IMR-90 (cell line): Measurements from ENCODE around the gene COPB1. TPM values are rescaled to one million over a fixed set of nuclear protein-coding genes. Genes with fewer than 3 reads are reported as not detected.

Experiments used
- ATAC-seq: fragments of 200-7000 bp; cut with Tn5 transposase; 2 replicates; pipeline ENCODE4 v1.9.1; 2020; ENCODE audit warnings: low read depth, mild to moderate bottlenecking, moderate library complexity
- BruUV-seq: library from RNA; stranded (reverse); fragments of 400-500 nt; replicated peaks from 2 replicates; lab custom pipeline; 2021; lab: Mats Ljungman, UMichigan
- CTCF ChIA-PET: fragments of 300-600 bp; formaldehyde crosslinking; extraction: SDS; loops from one replicate; lab custom pipeline; 2021; ENCODE audit warnings: antibody characterized with exemption; lab: Yijun Ruan, JAX
- POLR2A ChIA-PET: fragments of 300-600 bp; sonication (Branson Sonifier 250); formaldehyde crosslinking; loops from one replicate; lab custom pipeline; 2022; ENCODE audit warnings: antibody characterized with exemption; ENCODE audit not compliant: unreplicated experiment; lab: Charles Lee
- DNase-seq: peaks from one replicate; pipeline ENCODE4 v3.0.0; 2013
- H2AFZ ChIP-seq: replicated peaks from 2 replicates; pipeline ENCODE3; 2013; ENCODE audit warnings: low read length, mild to moderate bottlenecking; ENCODE audit not compliant: poor library complexity
- H2AK5ac ChIP-seq: 2 replicates; pipeline ENCODE4 v1.6.1; 2013; ENCODE audit warnings: low read depth, low read length, inconsistent platforms
- H2AK9ac ChIP-seq: replicated peaks from 2 replicates; pipeline ENCODE3; 2013; ENCODE audit warnings: mild to moderate bottlenecking, low read depth, low read length, moderate library complexity; ENCODE audit not compliant: poor library complexity
- H2BK120ac ChIP-seq: 2 replicates; pipeline ENCODE4 v1.6.1; 2013; ENCODE audit warnings: low read depth, low read length, inconsistent platforms
- H2BK15ac ChIP-seq: 3 replicates; pipeline ENCODE4 v1.6.1; 2013; ENCODE audit warnings: low read depth, low read length, inconsistent platforms
- H2BK20ac ChIP-seq: 2 replicates; pipeline ENCODE4 v1.6.1; 2013; ENCODE audit warnings: low read depth, mild to moderate bottlenecking, inconsistent platforms, low read length, moderate library complexity
- H2BK5ac ChIP-seq: 2 replicates; pipeline ENCODE4 v1.6.1; 2013; ENCODE audit warnings: mild to moderate bottlenecking, low read depth, low read length, inconsistent platforms; ENCODE audit not compliant: poor library complexity, severe bottlenecking
- H3K14ac ChIP-seq: replicated peaks from 2 replicates; pipeline ENCODE4 v1.6.1; 2013; ENCODE audit warnings: low read depth, low read length, inconsistent platforms
- H3K18ac ChIP-seq: 2 replicates; pipeline ENCODE4 v1.6.1; 2013; ENCODE audit warnings: low read depth, low read length, control low read depth
- H3K23ac ChIP-seq: 2 replicates; pipeline ENCODE4 v1.6.1; 2013; ENCODE audit warnings: low read depth, low read length, inconsistent platforms
- H3K27ac ChIP-seq: 2 replicates; pipeline ENCODE4 v1.5.1; 2013; ENCODE audit warnings: mild to moderate bottlenecking, control low read depth, low read length; ENCODE audit not compliant: insufficient read depth
- H3K27me3 ChIP-seq: 2 replicates; pipeline ENCODE4 v1.6.1; 2013; ENCODE audit warnings: low read length; ENCODE audit not compliant: control insufficient read depth, insufficient read depth
- H3K36me3 ChIP-seq: 2 replicates; pipeline ENCODE4 v1.6.1; 2013; ENCODE audit warnings: low read length, mixed read lengths; ENCODE audit not compliant: control insufficient read depth, insufficient read depth
- H3K4ac ChIP-seq: 2 replicates; pipeline ENCODE4 v1.6.1; 2013; ENCODE audit warnings: low read depth, low read length, inconsistent platforms
- H3K4me1 ChIP-seq: 2 replicates; pipeline ENCODE4 v1.6.1; 2013; ENCODE audit warnings: low read length, mixed read lengths; ENCODE audit not compliant: control insufficient read depth, insufficient read depth
- H3K4me2 ChIP-seq: 2 replicates; pipeline ENCODE4 v1.6.1; 2013; ENCODE audit warnings: low read depth, mild to moderate bottlenecking, control low read depth, low read length, moderate library complexity
- H3K4me3 ChIP-seq: 2 replicates; pipeline ENCODE4 v1.5.1; 2013; ENCODE audit warnings: low read depth, mild to moderate bottlenecking, control low read depth, low read length, moderate library complexity; ENCODE audit not compliant: insufficient read depth
- H3K56ac ChIP-seq: 2 replicates; pipeline ENCODE4 v1.6.1; 2013; ENCODE audit warnings: low read length, inconsistent platforms; ENCODE audit not compliant: insufficient read depth; ENCODE audit errors: extremely low read depth
- H3K79me1 ChIP-seq, 2 experiments: 2 replicates each; pipeline ENCODE4 v1.6.1; 2013; ENCODE audit warnings: low read length in 2 of 2, inconsistent platforms in 1 of 2, low read depth in 1 of 2
- H3K9ac ChIP-seq: 2 replicates; pipeline ENCODE4 v1.6.1; 2013; ENCODE audit warnings: low read depth, low read length, control low read depth
- H3K9me1 ChIP-seq: 2 replicates; pipeline ENCODE4 v1.6.1; 2013; ENCODE audit warnings: low read length, inconsistent platforms; ENCODE audit not compliant: insufficient read depth
- H3K9me3 ChIP-seq: 2 replicates; pipeline ENCODE4 v1.6.1; 2013; ENCODE audit warnings: low read length; ENCODE audit not compliant: control insufficient read depth, insufficient read depth
- H4K20me1 ChIP-seq: 2 replicates; pipeline ENCODE4 v1.6.1; 2013; ENCODE audit warnings: low read length, inconsistent platforms; ENCODE audit not compliant: insufficient read depth
- H4K5ac ChIP-seq: 2 replicates; pipeline ENCODE4 v1.6.1; 2013; ENCODE audit warnings: mild to moderate bottlenecking, low read depth, low read length, control low read depth
- H4K8ac ChIP-seq, 2 experiments: 2 replicates each; pipeline ENCODE4 v1.6.1; 2013; ENCODE audit warnings: low read depth in 2 of 2, low read length in 2 of 2, control low read depth in 1 of 2, inconsistent platforms in 1 of 2
- H4K91ac ChIP-seq: 2 replicates; pipeline ENCODE4 v1.6.1; 2013; ENCODE audit warnings: low read depth, low read length, inconsistent platforms; ENCODE audit not compliant: insufficient read depth
- BHLHE40 ChIP-seq: fragments of 150-350 bp; IDR thresholded peaks from 2 replicates; pipeline ENCODE4 v1.6.1; 2016; ENCODE audit warnings: mild to moderate bottlenecking, low read depth, low read length
- CEBPB ChIP-seq: IDR thresholded peaks from 2 replicates; pipeline ENCODE4 v1.6.1; 2012; ENCODE audit warnings: low read depth, low read length, improper control_type of control experiment
- CHD1 ChIP-seq: IDR thresholded peaks from 2 replicates; pipeline ENCODE4 v1.6.1; 2012; ENCODE audit warnings: low read depth, low read length, improper control_type of control experiment
- FOS ChIP-seq: fragments of 150-350 bp; IDR thresholded peaks from 2 replicates; pipeline ENCODE4 v1.6.1; 2016; ENCODE audit warnings: low read depth, low read length
- NFE2L2 ChIP-seq: fragments of 150-350 bp; IDR thresholded peaks from 2 replicates; pipeline ENCODE4 v1.6.1; 2016; ENCODE audit warnings: low read depth, mild to moderate bottlenecking, low read length
- RCOR1 ChIP-seq: IDR thresholded peaks from 2 replicates; pipeline ENCODE4 v1.6.1; 2012; ENCODE audit warnings: mild to moderate bottlenecking, low read length, improper control_type of control experiment; ENCODE audit not compliant: insufficient replicate concordance
- RFX5 ChIP-seq: IDR thresholded peaks from 2 replicates; pipeline ENCODE4 v1.8.0; 2012; ENCODE audit warnings: low read depth, mild to moderate bottlenecking, low read length, moderate library complexity
- SMC3 ChIP-seq: fragments of 150-350 bp; IDR thresholded peaks from 2 replicates; pipeline ENCODE4 v1.6.1; 2016; ENCODE audit warnings: low read depth, mild to moderate bottlenecking, antibody characterized with exemption, low read length, moderate library complexity
- WGBS, 2 experiments: methylation state at CpG; one replicate each; pipeline versions ENCODE4 v1.1.5 to v1.1.7; 2013; ENCODE audit warnings: missing lambda C conversion rate in 2 of 2; ENCODE audit not compliant: insufficient read length in 1 of 2; ENCODE audit errors: extremely low coverage in 2 of 2; 5-methylcytosine and 5-hydroxymethylcytosine counted together
- dilution Hi-C: fragments of 300-500 bp; cut with HindIII; formaldehyde crosslinking; loops from one replicate; pipeline ENCODE4 v1.14.3; 2018; ENCODE audit warnings: low sequenced_read_pairs; ENCODE audit not compliant: unreplicated experiment
- in situ Hi-C: fragments of 300-500 bp; cut with MboI; formaldehyde crosslinking; loops from 3 replicates; pipeline ENCODE4 v1.14.3; 2019; ENCODE audit warnings: low sequenced_read_pairs, inconsistent platforms, mixed read lengths
- intact Hi-C: fragments of 100-400 bp; cut with micrococcal nuclease; formaldehyde crosslinking; loops from 2 replicates; pipeline ENCODE4 v1.10.0; 2022
- polyA plus RNA-seq, 3 experiments: library from polyadenylated mRNA; depleted of rRNA; stranded (reverse); fragments of >200 nt; gene quantifications; 2 replicates each; pipeline ENCODE4 v1.2.3, GENCODE V29; 2012; ENCODE audit warnings: low replicate concordance in 1 of 3
- total RNA-seq: library from RNA; depleted of rRNA; stranded (reverse); fragments of >200 nt; gene quantifications from 2 replicates; pipeline ENCODE4 v1.2.3, GENCODE V29; 2012
- TF ChIP-seq, protein P1 (sequence below): conservative IDR thresholded peaks from 2 replicates; pipeline ENCODE4 v1.5.1; 2012; ENCODE audit warnings: mild to moderate bottlenecking, low read depth, low read length, improper control_type of control experiment

COPB1 gene
- total and polyA plus RNA-seq, 2 of the 4 experiments (the other 2 are of a cell fraction), result 136 to 341 TPM

GRCh38 chr11:14471127-14471526 is 28.5 kb downstream of the COPB1 start:
- Histone ChIP-seq H3K9ac (no peak overlapping the region), H4K91ac (no peak overlapping the region), H3K4me3 (no peak overlapping the region), H3K79me1 (peaks cover 33 to 43% of the 10 kb centered on the region in 2 experiments), H3K14ac (no peak overlapping the region), H3K18ac (no peak overlapping the region), H3K36me3 (peaks cover 61% of the 10 kb centered on the region), H3K9me3 (no peaks in the 10 kb centered on the region), H3K23ac (no peak overlapping the region), H3K27ac (no peak overlapping the region), H2BK15ac (no peak overlapping the region), H4K20me1 (peaks cover 24% of the 10 kb centered on the region; the same call in 1 of the 2 replicates), H2AK9ac (no peak overlapping the region), H2BK120ac (no peak overlapping the region), H2BK5ac (no peak overlapping the region), H2AFZ (no peak overlapping the region), H3K4ac (no peak overlapping the region), H3K4me1 (no peaks in the 10 kb centered on the region; the same call in 1 of the 2 replicates), H3K4me2 (no peak overlapping the region), H4K5ac (no peak overlapping the region), H4K8ac (no peak overlapping the region), H2BK20ac (no peak overlapping the region), H3K9me1 (no peaks in the 10 kb centered on the region), H3K27me3 (no peaks in the 10 kb centered on the region), H2AK5ac (no peak overlapping the region), H3K56ac (no peak overlapping the region)
- ATAC-seq (no peak), DNase-seq (no peak)
- BruUV-seq, result no TSS peak
- WGBS, 2 experiments, result no CpG with 5 or more reads among the region's 1 CpG
- dilution Hi-C loops, result loop anchor here (25.0 kb wide), 1 partner anchor 159 kb away; no protein-coding TSS in a partner anchor
- POLR2A ChIA-PET, result no interaction called here
- CTCF ChIA-PET, result interaction anchor here (0.6 kb wide), 1 partner anchor 84 kb away, joined by 3 read pairs; no protein-coding TSS in a partner anchor
- in situ Hi-C loops, result no loop called here
- TF ChIP-seq NFE2L2 (no peak), FOS (no peak), CEBPB (no peak), CHD1 (no peak), SMC3 (no peak), BHLHE40 (no peak), RCOR1 (no peak), RFX5 (no peak)
- TF ChIP-seq, protein P1, sequence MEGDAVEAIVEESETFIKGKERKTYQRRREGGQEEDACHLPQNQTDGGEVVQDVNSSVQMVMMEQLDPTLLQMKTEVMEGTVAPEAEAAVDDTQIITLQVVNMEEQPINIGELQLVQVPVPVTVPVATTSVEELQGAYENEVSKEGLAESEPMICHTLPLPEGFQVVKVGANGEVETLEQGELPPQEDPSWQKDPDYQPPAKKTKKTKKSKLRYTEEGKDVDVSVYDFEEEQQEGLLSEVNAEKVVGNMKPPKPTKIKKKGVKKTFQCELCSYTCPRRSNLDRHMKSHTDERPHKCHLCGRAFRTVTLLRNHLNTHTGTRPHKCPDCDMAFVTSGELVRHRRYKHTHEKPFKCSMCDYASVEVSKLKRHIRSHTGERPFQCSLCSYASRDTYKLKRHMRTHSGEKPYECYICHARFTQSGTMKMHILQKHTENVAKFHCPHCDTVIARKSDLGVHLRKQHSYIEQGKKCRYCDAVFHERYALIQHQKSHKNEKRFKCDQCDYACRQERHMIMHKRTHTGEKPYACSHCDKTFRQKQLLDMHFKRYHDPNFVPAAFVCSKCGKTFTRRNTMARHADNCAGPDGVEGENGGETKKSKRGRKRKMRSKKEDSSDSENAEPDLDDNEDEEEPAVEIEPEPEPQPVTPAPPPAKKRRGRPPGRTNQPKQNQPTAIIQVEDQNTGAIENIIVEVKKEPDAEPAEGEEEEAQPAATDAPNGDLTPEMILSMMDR, result no peak
- intact Hi-C loops, result no loop called here
